Fibroblast of lung (primary cell): ENCODE measurements around the gene FSIP1. TPM values are rescaled to one million over a fixed set of nuclear protein-coding genes. Genes with fewer than 3 reads are reported as not detected.

Experiments
- DNase-seq, 2 donors: peaks; one replicate each; pipeline versions ENCODE4 v3.0.0 to v3.0.0-alpha.2; 2010; ENCODE audit warnings: low read depth in 2 of 2
- H2AFZ ChIP-seq: 2 replicates; pipeline ENCODE4 v1.5.1; 2012; ENCODE audit warnings: low read length, control low read depth, inconsistent platforms
- H3K27ac ChIP-seq: 2 replicates; pipeline ENCODE4 v1.5.1; 2011; ENCODE audit warnings: low read length, control low read depth; ENCODE audit not compliant: insufficient read depth
- H3K27me3 ChIP-seq: 2 replicates; pipeline ENCODE4 v1.5.1; 2011; ENCODE audit warnings: mild to moderate bottlenecking, low read length; ENCODE audit not compliant: control insufficient read depth, insufficient read depth
- H3K36me3 ChIP-seq: 2 replicates; pipeline ENCODE4 v1.5.1; 2011; ENCODE audit warnings: low read length; ENCODE audit not compliant: control insufficient read depth, insufficient read depth
- H3K4me1 ChIP-seq: 2 replicates; pipeline ENCODE4 v1.5.1; 2011; ENCODE audit warnings: low read length; ENCODE audit not compliant: control insufficient read depth, insufficient read depth; ENCODE audit errors: extremely low read depth
- H3K4me2 ChIP-seq: 2 replicates; pipeline ENCODE4 v1.5.1; 2011; ENCODE audit warnings: low read length, control low read depth; ENCODE audit not compliant: insufficient read depth; ENCODE audit errors: extremely low read depth
- H3K4me3 ChIP-seq, 4 experiments: fragments of 200-600 bp in 1 of 4; sonication (generic) in 1 of 4; replicated peaks in 1 of 4; 2 replicates each; pipeline ENCODE4 v1.5.1; 2011 to 2016; ENCODE audit warnings: low read length in 4 of 4, low read depth in 3 of 4, mild to moderate bottlenecking in 3 of 4, control low read depth in 2 of 4, inconsistent platforms in 1 of 4, mixed read lengths in 1 of 4; ENCODE audit not compliant: insufficient read depth in 1 of 4; ENCODE audit errors: control extremely low read depth in 1 of 4
- H3K79me2 ChIP-seq: 2 replicates; pipeline ENCODE4 v1.5.1; 2012; ENCODE audit warnings: mild to moderate bottlenecking, low read length, inconsistent platforms; ENCODE audit not compliant: control insufficient read depth, insufficient read depth
- H3K9ac ChIP-seq: 2 replicates; pipeline ENCODE4 v1.5.1; 2011; ENCODE audit warnings: mild to moderate bottlenecking, low read length, control low read depth; ENCODE audit not compliant: insufficient read depth
- H3K9me3 ChIP-seq: 2 replicates; pipeline ENCODE4 v1.5.1; 2012; ENCODE audit warnings: low read depth, low read length; ENCODE audit not compliant: control insufficient read depth, insufficient read depth
- H4K20me1 ChIP-seq: 2 replicates; pipeline ENCODE4 v1.5.1; 2011; ENCODE audit warnings: low read length; ENCODE audit not compliant: control insufficient read depth, insufficient read depth; ENCODE audit errors: extremely low read depth
- CTCF ChIP-seq, 2 donors: IDR thresholded peaks in 1 of 2; conservative IDR thresholded peaks in 1 of 2; 1 replicate in 1 of 2; 2 replicates in 1 of 2; pipeline ENCODE4 v1.5.1; 2011 to 2012; ENCODE audit warnings: low read length in 2 of 2, control low read depth in 1 of 2, inconsistent platforms in 1 of 2, low read depth in 1 of 2, mild to moderate bottlenecking in 1 of 2
- EZH2 ChIP-seq: IDR thresholded peaks from 2 replicates; pipeline ENCODE4 v1.5.1; 2012; ENCODE audit warnings: low read length, control low read depth, mild to moderate bottlenecking; ENCODE audit errors: missing control alignments
- polyA plus RNA-seq, 2 donors: library from polyadenylated mRNA; depleted of rRNA in 1 of 2; stranded (reverse) in 1 of 2; unstranded in 1 of 2; fragments of >200 nt; gene quantifications; 2 replicates each; pipeline ENCODE4 v1.2.1, GENCODE V29; 2011 to 2012; ENCODE audit warnings: missing spikeins in 1 of 2
- total RNA-seq: library from RNA; depleted of rRNA; stranded (reverse); fragments of >200 nt; gene quantifications from 2 replicates; pipeline ENCODE4 v1.2.1, GENCODE V29; 2014

The FSIP1 gene
- total and polyA plus RNA-seq, 2 donors (not counting 1 experiment from before 2014, with no cell fraction given) = 0.50 to 5.1 TPM

- Histone ChIP-seq H3K36me3 (no peaks in the 10 kb centered on the region), H3K9ac (no peak overlapping the region), H3K4me1 (no peaks in the 10 kb centered on the region), H3K4me3 (no peak overlapping the region), H3K4me2 (no peak overlapping the region), H4K20me1 (no peaks in the 10 kb centered on the region), H3K9me3 (no peaks in the 10 kb centered on the region), H3K27ac (no peak overlapping the region), H2AFZ (no peak overlapping the region), H3K27me3 (no peaks in the 10 kb centered on the region), H3K79me2 (no peaks in the 10 kb centered on the region)
- no peak for TF ChIP-seq CTCF (conservative IDR thresholded peaks at IDR 0.05 in 1 of 2, IDR thresholded peaks at IDR 0.05 in 1 of 2; ENCODE audit: low read depth in 1 of 2, low read length in 2 of 2)
- no peak for TF ChIP-seq EZH2
- DNase-seq = peak in 1 of 2 donors; percentile 48
Observed at GRCh38 chr15:39704235-39704634, 78.4 kb downstream of the FSIP1 start.

DNA sequence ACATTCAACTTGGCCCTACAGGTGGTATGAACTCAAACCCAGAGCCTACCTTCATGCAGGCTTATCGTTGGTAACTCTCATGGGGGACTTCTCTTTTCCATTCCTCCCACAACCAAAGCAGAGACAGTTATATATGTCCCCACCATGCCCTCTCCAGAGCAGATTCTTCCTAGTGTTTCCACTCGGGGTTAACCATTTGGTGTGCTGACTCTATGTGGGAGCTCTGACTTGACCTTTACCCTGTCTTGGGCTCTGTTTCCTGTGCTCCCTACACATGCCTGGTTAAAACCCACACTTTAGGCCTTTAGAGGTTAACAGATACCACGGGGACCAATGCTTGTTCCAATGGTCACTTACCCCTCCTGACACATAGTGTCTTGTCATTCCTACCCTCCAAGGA lies 80.7 kb downstream of the FSIP1 start:
- Histone ChIP-seq H2AFZ (no peak overlapping the region), H3K27ac (no peak overlapping the region), H3K4me2 (no peak overlapping the region), H3K9me3 (no peaks in the 10 kb centered on the region), H3K4me3 (no peak overlapping the region), H3K27me3 (no peaks in the 10 kb centered on the region), H4K20me1 (no peaks in the 10 kb centered on the region), H3K9ac (no peak overlapping the region), H3K79me2 (no peaks in the 10 kb centered on the region), H3K36me3 (no peaks in the 10 kb centered on the region), H3K4me1 (no peaks in the 10 kb centered on the region)
- TF ChIP-seq EZH2 (no peak), CTCF (conservative IDR thresholded peaks at IDR 0.05 in 1 of 2, IDR thresholded peaks at IDR 0.05 in 1 of 2; ENCODE audit: low read depth in 1 of 2, low read length in 2 of 2) (no peak)
- no peak for DNase-seq

DNA sequence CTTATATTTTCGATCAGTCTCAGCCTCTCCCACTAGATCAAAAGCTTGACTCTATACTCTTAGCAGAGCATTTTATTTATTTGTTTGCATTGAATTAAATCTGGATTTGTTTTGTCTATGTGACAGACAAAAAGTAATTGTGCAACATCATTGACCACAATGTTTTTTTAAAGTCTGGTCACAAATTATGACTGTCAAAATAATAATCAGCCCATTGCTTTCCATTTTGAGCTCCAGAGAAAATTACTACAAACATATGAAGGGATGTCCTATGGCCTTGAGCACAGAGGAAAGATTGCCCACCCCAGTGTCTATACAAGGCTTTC lies 82.3 kb downstream of the FSIP1 start:
- H3K4me1 ChIP-seq = no peaks in the 10 kb centered on the region
- H3K4me3 ChIP-seq = no peak overlapping the region
- no peaks in the 10 kb centered on the region for H3K27me3 ChIP-seq
- no peak for DNase-seq
- H3K36me3 ChIP-seq = no peaks in the 10 kb centered on the region
- H3K79me2 ChIP-seq = no peaks in the 10 kb centered on the region
- no peaks in the 10 kb centered on the region for H4K20me1 ChIP-seq
- H2AFZ ChIP-seq = no peak overlapping the region
- TF ChIP-seq CTCF (conservative IDR thresholded peaks at IDR 0.05 in 1 of 2, IDR thresholded peaks at IDR 0.05 in 1 of 2; ENCODE audit: low read depth in 1 of 2, low read length in 2 of 2) (no peak), EZH2 (no peak)
- no peak overlapping the region for H3K4me2 ChIP-seq
- no peak overlapping the region for H3K27ac ChIP-seq
- no peak overlapping the region for H3K9ac ChIP-seq
- no peaks in the 10 kb centered on the region for H3K9me3 ChIP-seq
